Fibroblast of lung (primary cell): ENCODE measurements around the gene SPACA4. TPM values are rescaled to one million over a fixed set of nuclear protein-coding genes. Genes with fewer than 3 reads are reported as not detected.

ENCODE experiments used
- DNase-seq, 2 donors: peaks; one replicate each; pipeline versions ENCODE4 v3.0.0 to v3.0.0-alpha.2; 2010; ENCODE audit warnings: low read depth in 2 of 2
- H2AFZ ChIP-seq: 2 replicates; pipeline ENCODE4 v1.5.1; 2012; ENCODE audit warnings: low read length, control low read depth, inconsistent platforms
- H3K27ac ChIP-seq: 2 replicates; pipeline ENCODE4 v1.5.1; 2011; ENCODE audit warnings: low read length, control low read depth; ENCODE audit not compliant: insufficient read depth
- H3K27me3 ChIP-seq: 2 replicates; pipeline ENCODE4 v1.5.1; 2011; ENCODE audit warnings: mild to moderate bottlenecking, low read length; ENCODE audit not compliant: control insufficient read depth, insufficient read depth
- H3K36me3 ChIP-seq: 2 replicates; pipeline ENCODE4 v1.5.1; 2011; ENCODE audit warnings: low read length; ENCODE audit not compliant: control insufficient read depth, insufficient read depth
- H3K4me1 ChIP-seq: 2 replicates; pipeline ENCODE4 v1.5.1; 2011; ENCODE audit warnings: low read length; ENCODE audit not compliant: control insufficient read depth, insufficient read depth; ENCODE audit errors: extremely low read depth
- H3K4me2 ChIP-seq: 2 replicates; pipeline ENCODE4 v1.5.1; 2011; ENCODE audit warnings: low read length, control low read depth; ENCODE audit not compliant: insufficient read depth; ENCODE audit errors: extremely low read depth
- H3K4me3 ChIP-seq, 4 experiments: fragments of 200-600 bp in 1 of 4; sonication (generic) in 1 of 4; replicated peaks in 1 of 4; 2 replicates each; pipeline ENCODE4 v1.5.1; 2011 to 2016; ENCODE audit warnings: low read length in 4 of 4, low read depth in 3 of 4, mild to moderate bottlenecking in 3 of 4, control low read depth in 2 of 4, inconsistent platforms in 1 of 4, mixed read lengths in 1 of 4; ENCODE audit not compliant: insufficient read depth in 1 of 4; ENCODE audit errors: control extremely low read depth in 1 of 4
- H3K79me2 ChIP-seq: 2 replicates; pipeline ENCODE4 v1.5.1; 2012; ENCODE audit warnings: mild to moderate bottlenecking, low read length, inconsistent platforms; ENCODE audit not compliant: control insufficient read depth, insufficient read depth
- H3K9ac ChIP-seq: 2 replicates; pipeline ENCODE4 v1.5.1; 2011; ENCODE audit warnings: mild to moderate bottlenecking, low read length, control low read depth; ENCODE audit not compliant: insufficient read depth
- H3K9me3 ChIP-seq: 2 replicates; pipeline ENCODE4 v1.5.1; 2012; ENCODE audit warnings: low read depth, low read length; ENCODE audit not compliant: control insufficient read depth, insufficient read depth
- H4K20me1 ChIP-seq: 2 replicates; pipeline ENCODE4 v1.5.1; 2011; ENCODE audit warnings: low read length; ENCODE audit not compliant: control insufficient read depth, insufficient read depth; ENCODE audit errors: extremely low read depth
- EZH2 ChIP-seq: IDR thresholded peaks from 2 replicates; pipeline ENCODE4 v1.5.1; 2012; ENCODE audit warnings: low read length, control low read depth, mild to moderate bottlenecking; ENCODE audit errors: missing control alignments
- polyA plus RNA-seq, 2 donors: library from polyadenylated mRNA; depleted of rRNA in 1 of 2; stranded (reverse) in 1 of 2; unstranded in 1 of 2; fragments of >200 nt; gene quantifications; 2 replicates each; pipeline ENCODE4 v1.2.1, GENCODE V29; 2011 to 2012; ENCODE audit warnings: missing spikeins in 1 of 2
- total RNA-seq: library from RNA; depleted of rRNA; stranded (reverse); fragments of >200 nt; gene quantifications from 2 replicates; pipeline ENCODE4 v1.2.1, GENCODE V29; 2014
- TF ChIP-seq, protein P1 (sequence below), 2 donors: IDR thresholded peaks in 1 of 2; conservative IDR thresholded peaks in 1 of 2; 1 replicate in 1 of 2; 2 replicates in 1 of 2; pipeline ENCODE4 v1.5.1; 2011 to 2012; ENCODE audit warnings: low read length in 2 of 2, control low read depth in 1 of 2, inconsistent platforms in 1 of 2, low read depth in 1 of 2, mild to moderate bottlenecking in 1 of 2

SPACA4 gene
- total and polyA plus RNA-seq, 2 donors (not counting 1 experiment from before 2014, with no cell fraction given), result not detected

DNA sequence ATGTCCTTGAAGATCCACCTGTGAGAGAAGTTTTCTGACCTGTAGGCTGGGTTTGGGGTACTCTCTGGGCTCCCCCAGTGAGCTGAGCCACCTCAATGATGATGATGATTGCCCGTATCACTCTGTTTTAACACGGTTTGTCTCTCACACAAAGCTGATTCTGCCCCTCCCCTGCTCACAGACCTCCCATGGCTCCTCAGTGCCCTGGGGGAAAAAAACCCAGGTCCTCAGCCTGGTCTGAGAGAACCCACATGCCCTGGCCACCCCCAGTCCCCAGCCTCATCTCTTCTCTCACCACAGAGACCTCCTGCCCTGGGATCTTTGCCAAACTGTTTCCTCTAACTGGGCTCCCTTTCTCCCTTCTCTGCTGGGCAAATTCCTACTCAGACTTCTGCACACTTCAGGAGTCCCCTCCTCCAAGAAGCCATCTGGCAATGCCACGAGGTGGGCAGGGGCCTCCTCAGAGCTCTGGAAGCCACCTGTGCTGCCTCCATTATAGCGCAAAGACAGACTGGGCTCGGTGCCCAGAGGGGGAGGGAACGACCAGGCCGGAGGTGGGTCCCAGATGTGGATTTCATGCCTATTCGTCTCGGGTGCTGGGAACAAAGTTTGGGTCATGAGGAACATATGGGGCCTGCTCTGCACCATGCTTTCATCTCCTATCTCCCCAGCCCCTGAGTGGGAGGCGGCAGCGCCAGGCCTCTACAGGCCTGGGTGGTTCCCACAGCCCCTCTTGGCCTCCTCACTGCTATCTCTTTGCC lies 47.9 kb downstream of the SPACA4 start:
- H3K36me3 ChIP-seq, result no peaks in the 10 kb centered on the region
- H3K4me3 ChIP-seq, result no peak overlapping the region
- H3K27me3 ChIP-seq, result no peaks in the 10 kb centered on the region
- H3K9me3 ChIP-seq, result no peaks in the 10 kb centered on the region
- no peak for TF ChIP-seq EZH2
- TF ChIP-seq, protein P1, sequence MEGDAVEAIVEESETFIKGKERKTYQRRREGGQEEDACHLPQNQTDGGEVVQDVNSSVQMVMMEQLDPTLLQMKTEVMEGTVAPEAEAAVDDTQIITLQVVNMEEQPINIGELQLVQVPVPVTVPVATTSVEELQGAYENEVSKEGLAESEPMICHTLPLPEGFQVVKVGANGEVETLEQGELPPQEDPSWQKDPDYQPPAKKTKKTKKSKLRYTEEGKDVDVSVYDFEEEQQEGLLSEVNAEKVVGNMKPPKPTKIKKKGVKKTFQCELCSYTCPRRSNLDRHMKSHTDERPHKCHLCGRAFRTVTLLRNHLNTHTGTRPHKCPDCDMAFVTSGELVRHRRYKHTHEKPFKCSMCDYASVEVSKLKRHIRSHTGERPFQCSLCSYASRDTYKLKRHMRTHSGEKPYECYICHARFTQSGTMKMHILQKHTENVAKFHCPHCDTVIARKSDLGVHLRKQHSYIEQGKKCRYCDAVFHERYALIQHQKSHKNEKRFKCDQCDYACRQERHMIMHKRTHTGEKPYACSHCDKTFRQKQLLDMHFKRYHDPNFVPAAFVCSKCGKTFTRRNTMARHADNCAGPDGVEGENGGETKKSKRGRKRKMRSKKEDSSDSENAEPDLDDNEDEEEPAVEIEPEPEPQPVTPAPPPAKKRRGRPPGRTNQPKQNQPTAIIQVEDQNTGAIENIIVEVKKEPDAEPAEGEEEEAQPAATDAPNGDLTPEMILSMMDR (conservative IDR thresholded peaks at IDR 0.05 in 1 of 2, IDR thresholded peaks at IDR 0.05 in 1 of 2; ENCODE audit: low read depth in 1 of 2, low read length in 2 of 2), result no peak
- peak; percentile 21 to 33 for DNase-seq
- peak overlapping the region; percentile 9 for H2AFZ ChIP-seq
- H3K9ac ChIP-seq, result no peak overlapping the region
- no peaks in the 10 kb centered on the region for H3K79me2 ChIP-seq
- no peak overlapping the region for H3K27ac ChIP-seq
- H4K20me1 ChIP-seq, result no peaks in the 10 kb centered on the region
- peak overlapping the region; percentile 35 for H3K4me2 ChIP-seq
- H3K4me1 ChIP-seq, result peaks cover 9% of the 10 kb centered on the region

DNA sequence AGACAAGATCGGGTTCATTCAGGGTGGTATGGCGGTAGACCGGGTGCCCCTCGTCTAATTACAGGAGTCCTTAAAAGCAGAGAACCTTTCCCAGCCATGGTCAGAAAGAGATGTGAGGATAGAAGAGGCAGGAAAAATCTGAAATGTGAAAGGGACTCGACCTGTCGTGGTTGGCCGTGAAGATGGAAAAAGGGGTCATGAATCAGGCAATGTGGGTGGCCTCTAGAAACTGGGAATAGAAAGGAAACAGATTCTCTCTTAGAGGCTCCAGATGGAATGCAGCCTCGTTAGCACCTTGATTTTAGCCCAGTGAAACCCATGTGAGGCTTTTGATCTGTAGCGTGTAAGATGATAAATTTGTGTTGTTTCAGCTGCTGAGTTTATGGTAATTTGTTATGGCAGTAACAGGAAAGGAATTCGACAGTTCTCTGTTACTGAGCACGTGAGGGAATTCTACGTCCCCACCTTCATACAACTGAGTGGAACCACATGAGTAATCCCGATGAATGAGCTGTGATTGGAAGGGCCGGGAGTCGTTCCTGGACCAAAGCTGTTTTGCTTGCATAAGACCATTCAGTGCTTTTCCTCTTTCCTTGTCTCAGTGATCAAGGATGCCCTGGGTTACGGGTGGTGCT lies 50.4 kb downstream of the SPACA4 start:
- H3K36me3 ChIP-seq, result no peaks in the 10 kb centered on the region
- peak; percentile 93 for DNase-seq
- no peaks in the 10 kb centered on the region for H3K79me2 ChIP-seq
- peaks cover 9% of the 10 kb centered on the region for H3K4me1 ChIP-seq
- H2AFZ ChIP-seq, result no peak overlapping the region
- no peaks in the 10 kb centered on the region for H3K9me3 ChIP-seq
- no peak for TF ChIP-seq EZH2
- TF ChIP-seq, protein P1 (conservative IDR thresholded peaks at IDR 0.05 in 1 of 2, IDR thresholded peaks at IDR 0.05 in 1 of 2; ENCODE audit: low read depth in 1 of 2, low read length in 2 of 2), result no peak
- no peaks in the 10 kb centered on the region for H4K20me1 ChIP-seq
- H3K4me2 ChIP-seq, result no peak overlapping the region
- no peak overlapping the region for H3K9ac ChIP-seq
- H3K27ac ChIP-seq, result peak overlapping the region; percentile 22
- no peak overlapping the region for H3K4me3 ChIP-seq
- H3K27me3 ChIP-seq, result no peaks in the 10 kb centered on the region

Other genes starting within 250 kb of the SPACA4 start
- gene TMEM143, start 242.8 kb upstream of the SPACA4 start, total RNA-seq, result 2.8 and 8.3 TPM in 2 replicates
- 3.9 and 4.0 TPM in 2 replicates for gene TMEM143, start 242.8 kb upstream of the SPACA4 start, polyA plus RNA-seq
- not detected in 2 replicates for gene SYNGR4, start 242.4 kb upstream of the SPACA4 start, total RNA-seq
- gene SYNGR4, start 242.4 kb upstream of the SPACA4 start, polyA plus RNA-seq, result not detected in 2 replicates
- gene KDELR1, start 215.2 kb upstream of the SPACA4 start, total RNA-seq, result 42.4 and 59.0 TPM in 2 replicates
- 145 TPM in 2 replicates for gene KDELR1, start 215.2 kb upstream of the SPACA4 start, polyA plus RNA-seq
- under 0.01 TPM in 2 replicates for gene GRIN2D, start 213.1 kb upstream of the SPACA4 start, total RNA-seq
- 0.08 and 0.09 TPM in 2 replicates for gene GRIN2D, start 213.1 kb upstream of the SPACA4 start, polyA plus RNA-seq
- 9.1 and 12.1 TPM in 2 replicates for gene GRWD1, start 160.8 kb upstream of the SPACA4 start, total RNA-seq
- 14.7 and 21.9 TPM in 2 replicates for gene GRWD1, start 160.8 kb upstream of the SPACA4 start, polyA plus RNA-seq
- gene KCNJ14, start 151.2 kb upstream of the SPACA4 start, total RNA-seq, result 0.26 and 0.50 TPM in 2 replicates
- 0.15 and 0.18 TPM in 2 replicates for gene KCNJ14, start 151.2 kb upstream of the SPACA4 start, polyA plus RNA-seq
- gene CYTH2, start 137.4 kb upstream of the SPACA4 start, total RNA-seq, result 25.8 and 27.2 TPM in 2 replicates
- gene CYTH2, start 137.4 kb upstream of the SPACA4 start, polyA plus RNA-seq, result 18.6 and 26.6 TPM in 2 replicates
- under 0.01 and 0.17 TPM in 2 replicates for gene LMTK3, start 94.9 kb upstream of the SPACA4 start, total RNA-seq
- gene LMTK3, start 94.9 kb upstream of the SPACA4 start, polyA plus RNA-seq, result 0.01 TPM in 1 of 2 replicates, not detected in the other
- gene SULT2B1, start 54.6 kb upstream of the SPACA4 start, total RNA-seq, result 0.33 TPM in 1 of 2 replicates, not detected in the other
- gene SULT2B1, start 54.6 kb upstream of the SPACA4 start, polyA plus RNA-seq, result 0.10 TPM in 1 of 2 replicates, not detected in the other
- 0.50 and 1.0 TPM in 2 replicates for gene FAM83E, start 8.3 kb downstream of the SPACA4 start, total RNA-seq
- not detected in 2 replicates for gene FAM83E, start 8.3 kb downstream of the SPACA4 start, polyA plus RNA-seq
- gene RPL18, start 12.4 kb downstream of the SPACA4 start, total RNA-seq, result 2,017 and 2,054 TPM in 2 replicates
- 1,166 and 1,578 TPM in 2 replicates for gene RPL18, start 12.4 kb downstream of the SPACA4 start, polyA plus RNA-seq
- 5.1 and 9.6 TPM in 2 replicates for gene SPHK2, start 12.8 kb downstream of the SPACA4 start, total RNA-seq
- gene SPHK2, start 12.8 kb downstream of the SPACA4 start, polyA plus RNA-seq, result 3.4 and 5.7 TPM in 2 replicates
- gene DBP, start 30.6 kb downstream of the SPACA4 start, total RNA-seq, result 17.2 and 23.6 TPM in 2 replicates
- gene DBP, start 30.6 kb downstream of the SPACA4 start, polyA plus RNA-seq, result 3.2 and 4.8 TPM in 2 replicates
- gene CA11, start 39.4 kb downstream of the SPACA4 start, total RNA-seq, result 2.3 and 4.1 TPM in 2 replicates
- gene CA11, start 39.4 kb downstream of the SPACA4 start, polyA plus RNA-seq, result 1.5 and 1.7 TPM in 2 replicates
- under 0.01 and 0.51 TPM in 2 replicates for gene NTN5, start 66.3 kb downstream of the SPACA4 start, total RNA-seq
- 0.03 and 0.10 TPM in 2 replicates for gene NTN5, start 66.3 kb downstream of the SPACA4 start, polyA plus RNA-seq
- under 0.01 TPM in 1 of 2 replicates, not detected in the other for gene FUT2, start 89.2 kb downstream of the SPACA4 start, total RNA-seq
- not detected in 2 replicates for gene FUT2, start 89.2 kb downstream of the SPACA4 start, polyA plus RNA-seq
- gene MAMSTR, start 113.0 kb downstream of the SPACA4 start, total RNA-seq, result 0.51 and 0.99 TPM in 2 replicates
- gene MAMSTR, start 113.0 kb downstream of the SPACA4 start, polyA plus RNA-seq, result 0.84 and 1.8 TPM in 2 replicates
- gene RASIP1, start 133.9 kb downstream of the SPACA4 start, total RNA-seq, result 0.99 and 1.5 TPM in 2 replicates
- gene RASIP1, start 133.9 kb downstream of the SPACA4 start, polyA plus RNA-seq, result 1.2 and 1.6 TPM in 2 replicates
- not detected in 2 replicates for gene IZUMO1, start 140.2 kb downstream of the SPACA4 start, total RNA-seq
- not detected in 2 replicates for gene IZUMO1, start 140.2 kb downstream of the SPACA4 start, polyA plus RNA-seq
- under 0.01 and 0.17 TPM in 2 replicates for gene FUT1, start 145.9 kb downstream of the SPACA4 start, total RNA-seq
- 0.02 and 0.06 TPM in 2 replicates for gene FUT1, start 145.9 kb downstream of the SPACA4 start, polyA plus RNA-seq
- gene FGF21, start 148.8 kb downstream of the SPACA4 start, total RNA-seq, result not detected in 2 replicates
- gene FGF21, start 148.8 kb downstream of the SPACA4 start, polyA plus RNA-seq, result not detected in 2 replicates
- gene BCAT2, start 204.3 kb downstream of the SPACA4 start, total RNA-seq, result 22.1 and 33.9 TPM in 2 replicates
- 22.8 and 23.2 TPM in 2 replicates for gene BCAT2, start 204.3 kb downstream of the SPACA4 start, polyA plus RNA-seq
- gene HSD17B14, start 229.7 kb downstream of the SPACA4 start, total RNA-seq, result 7.7 and 11.1 TPM in 2 replicates
- gene HSD17B14, start 229.7 kb downstream of the SPACA4 start, polyA plus RNA-seq, result 2.7 and 4.5 TPM in 2 replicates